Right lobe of liver (tissue), 4 donors: ENCODE measurements around the gene LMTK3.

Experiments
- POLR2A ChIP-seq: fragments of 450-650 bp; IDR thresholded peaks from one replicate; pipeline ENCODE4 v1.6.1; 2017; ENCODE audit warnings: antibody characterized with exemption, mild to moderate bottlenecking
- TF ChIP-seq, protein P1 (sequence below), 4 donors: fragments of 200-600 bp in 3 of 4; fragments of 450-650 bp in 1 of 4; IDR thresholded peaks; one replicate each; pipeline versions ENCODE4 v1.5.1 to v1.8.0; 2016 to 2022; ENCODE audit warnings: antibody characterized with exemption in 4 of 4, mild to moderate bottlenecking in 2 of 4
- donor health status: DM: no; HTN: no; CAD: no.
- donor health status: DM: no; HTN: no; CAD: no.
- donor health status: DM: no; HTN: yes; CAD: no.

DNA sequence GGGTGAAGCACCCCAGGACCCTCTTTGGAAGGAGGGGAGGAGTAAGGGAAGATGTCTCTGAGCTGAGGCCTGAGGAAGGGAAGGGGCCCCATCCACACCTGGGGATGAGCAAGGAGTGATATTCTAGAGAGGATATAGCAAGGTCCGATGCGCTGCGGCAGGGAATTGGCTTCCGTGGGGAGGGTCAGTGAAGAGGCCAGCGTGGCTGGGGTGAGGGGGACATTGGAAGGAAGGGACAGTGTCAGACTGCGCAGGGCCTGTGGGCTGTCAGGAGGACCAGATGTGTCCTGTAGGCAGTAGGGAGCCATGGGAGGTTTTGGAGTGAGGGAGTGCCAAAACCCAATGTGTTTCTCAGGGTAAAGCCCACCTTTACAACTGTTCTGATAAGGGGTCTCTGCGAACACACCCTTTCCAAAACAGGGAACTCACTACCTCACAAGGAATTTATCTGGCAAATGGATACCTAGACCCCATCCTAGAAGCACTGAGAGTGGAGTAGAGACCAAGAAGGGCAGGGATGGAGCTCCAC, 3.7 kb downstream of the LMTK3 start:
- TF ChIP-seq, protein P1, sequence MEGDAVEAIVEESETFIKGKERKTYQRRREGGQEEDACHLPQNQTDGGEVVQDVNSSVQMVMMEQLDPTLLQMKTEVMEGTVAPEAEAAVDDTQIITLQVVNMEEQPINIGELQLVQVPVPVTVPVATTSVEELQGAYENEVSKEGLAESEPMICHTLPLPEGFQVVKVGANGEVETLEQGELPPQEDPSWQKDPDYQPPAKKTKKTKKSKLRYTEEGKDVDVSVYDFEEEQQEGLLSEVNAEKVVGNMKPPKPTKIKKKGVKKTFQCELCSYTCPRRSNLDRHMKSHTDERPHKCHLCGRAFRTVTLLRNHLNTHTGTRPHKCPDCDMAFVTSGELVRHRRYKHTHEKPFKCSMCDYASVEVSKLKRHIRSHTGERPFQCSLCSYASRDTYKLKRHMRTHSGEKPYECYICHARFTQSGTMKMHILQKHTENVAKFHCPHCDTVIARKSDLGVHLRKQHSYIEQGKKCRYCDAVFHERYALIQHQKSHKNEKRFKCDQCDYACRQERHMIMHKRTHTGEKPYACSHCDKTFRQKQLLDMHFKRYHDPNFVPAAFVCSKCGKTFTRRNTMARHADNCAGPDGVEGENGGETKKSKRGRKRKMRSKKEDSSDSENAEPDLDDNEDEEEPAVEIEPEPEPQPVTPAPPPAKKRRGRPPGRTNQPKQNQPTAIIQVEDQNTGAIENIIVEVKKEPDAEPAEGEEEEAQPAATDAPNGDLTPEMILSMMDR (IDR thresholded peaks at IDR 0.05), result no peak
- no peak for TF ChIP-seq POLR2A
